ENCODE data around the gene DOCK2.
"Not testable (repeated sequence)": the region's sequence is repeated elsewhere in the genome, so short reads cannot be mapped to it uniquely, and the experiment has no call there.

The DOCK2 gene

GRCh38 chr5:169941542-169941941, 304.5 kb downstream of the DOCK2 start:
- peaks cover 43% of the 10 kb centered on the region for H3K4me1 Mint-ChIP-seq (ENCODE audit: low read depth)
- H3K27me3 Mint-ChIP-seq, result no peaks in the 10 kb centered on the region
- peaks cover 46% of the 10 kb centered on the region for H3K36me3 Mint-ChIP-seq (ENCODE audit: low read depth)
- H3K9me3 Mint-ChIP-seq, result no peaks in the 10 kb centered on the region
- no peak overlapping the region for H3K4me3 Mint-ChIP-seq
- intact Hi-C loops (cut with micrococcal nuclease), result no loop called here
- H3K27ac Mint-ChIP-seq, result no peak overlapping the region

GRCh38 chr5:169942181-169942580, 305.1 kb downstream of the DOCK2 start:
- no peaks in the 10 kb centered on the region for H3K9me3 Mint-ChIP-seq
- H3K27ac Mint-ChIP-seq, result no peak overlapping the region
- intact Hi-C loops (cut with micrococcal nuclease), result no loop called here
- peaks cover 52% of the 10 kb centered on the region for H3K36me3 Mint-ChIP-seq (ENCODE audit: low read depth)
- peaks cover 43% of the 10 kb centered on the region for H3K4me1 Mint-ChIP-seq (ENCODE audit: low read depth)
- H3K4me3 Mint-ChIP-seq, result no peak overlapping the region
- no peaks in the 10 kb centered on the region for H3K27me3 Mint-ChIP-seq

DNA sequence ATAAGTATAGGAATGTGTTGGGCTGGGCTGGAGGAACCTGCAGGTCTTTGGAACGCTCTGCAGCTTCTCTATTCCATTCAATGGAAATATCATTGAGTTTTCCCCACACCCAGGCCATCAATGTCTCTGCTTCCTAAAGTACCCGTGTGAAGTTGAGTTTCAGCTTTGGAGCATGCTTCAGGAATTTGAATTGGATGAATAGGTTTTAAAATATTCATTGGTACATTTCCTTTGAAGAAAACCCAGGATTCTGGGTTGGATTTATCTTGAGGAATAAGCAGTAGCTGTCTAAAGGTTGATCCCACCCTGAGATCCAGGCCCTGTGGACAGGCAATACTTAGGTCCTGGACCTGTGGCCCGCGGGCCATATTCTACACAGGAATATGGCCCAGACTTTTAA, 306.0 kb downstream of the DOCK2 start:
- Mint-ChIP-seq H3K9me3 (no peaks in the 10 kb centered on the region), H3K4me1 (ENCODE audit: low read depth) (peaks cover 43% of the 10 kb centered on the region), H3K27me3 (no peaks in the 10 kb centered on the region), H3K27ac (no peak overlapping the region), H3K36me3 (ENCODE audit: low read depth) (peaks cover 56% of the 10 kb centered on the region), H3K4me3 (no peak overlapping the region)
- intact Hi-C loops (cut with micrococcal nuclease), result no loop called here

- Mint-ChIP-seq H3K27me3 (no peaks in the 10 kb centered on the region), H3K36me3 (ENCODE audit: low read depth) (peaks cover 57% of the 10 kb centered on the region), H3K9me3 (no peaks in the 10 kb centered on the region), H3K4me1 (ENCODE audit: low read depth) (peaks cover 43% of the 10 kb centered on the region), H3K27ac (no peak overlapping the region), H3K4me3 (no peak overlapping the region)
- intact Hi-C loops (cut with micrococcal nuclease), result no loop called here
These were observed 307.0 kb downstream of the DOCK2 start for GRCh38 chr5:169944115-169944514.

DNA sequence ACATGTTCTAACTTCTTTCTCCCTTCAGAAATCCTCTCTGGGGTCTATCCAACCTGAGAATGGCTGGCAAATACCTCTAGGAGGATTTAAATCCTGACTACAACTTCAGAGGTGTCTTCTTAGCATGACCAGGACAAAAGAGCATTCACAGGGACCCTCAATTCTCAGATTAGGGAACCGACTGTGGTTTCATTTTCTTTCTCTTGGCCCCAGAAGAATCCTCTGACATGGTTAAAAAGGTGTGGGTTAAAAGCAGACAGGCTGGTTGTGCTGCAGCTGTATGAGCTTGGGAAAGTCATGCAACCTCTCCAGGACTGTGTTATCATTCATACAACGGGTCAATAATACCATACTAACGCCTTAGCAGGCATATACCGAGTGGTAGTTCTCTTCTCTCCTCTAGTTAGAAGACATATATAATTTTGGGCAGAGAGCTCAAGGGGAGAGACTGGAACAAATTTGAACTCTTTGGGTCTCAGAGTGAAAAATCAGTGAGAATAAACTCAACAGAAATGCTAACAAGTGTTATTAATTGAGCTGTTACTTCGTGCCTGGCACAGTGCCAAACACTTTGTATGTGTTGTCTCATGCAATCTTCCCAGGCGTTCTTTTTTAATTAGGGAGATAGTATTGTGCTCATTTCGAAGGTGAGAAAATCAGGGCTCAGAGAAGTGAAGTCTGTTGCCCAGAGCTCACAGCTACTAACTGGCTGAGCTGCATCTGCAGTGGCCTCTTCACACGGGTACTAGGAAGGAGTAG, 308.0 kb downstream of the DOCK2 start:
- peaks cover 64% of the 10 kb centered on the region for H3K36me3 Mint-ChIP-seq (ENCODE audit: low read depth)
- no peak overlapping the region for H3K27ac Mint-ChIP-seq
- no peaks in the 10 kb centered on the region for H3K9me3 Mint-ChIP-seq
- intact Hi-C loops (cut with micrococcal nuclease), result no loop called here
- no peak overlapping the region for H3K4me3 Mint-ChIP-seq
- no peaks in the 10 kb centered on the region for H3K27me3 Mint-ChIP-seq
- peaks cover 43% of the 10 kb centered on the region for H3K4me1 Mint-ChIP-seq (ENCODE audit: low read depth)

GRCh38 chr5:169945831-169946261, 308.8 kb downstream of the DOCK2 start:
- Mint-ChIP-seq H3K4me3 (no peak overlapping the region), H3K9me3 (no peaks in the 10 kb centered on the region), H3K36me3 (ENCODE audit: low read depth) (peaks cover 71% of the 10 kb centered on the region), H3K27ac (no peak overlapping the region), H3K4me1 (ENCODE audit: low read depth) (peaks cover 43% of the 10 kb centered on the region), H3K27me3 (no peaks in the 10 kb centered on the region)
- intact Hi-C loops (cut with micrococcal nuclease), result no loop called here

DNA sequence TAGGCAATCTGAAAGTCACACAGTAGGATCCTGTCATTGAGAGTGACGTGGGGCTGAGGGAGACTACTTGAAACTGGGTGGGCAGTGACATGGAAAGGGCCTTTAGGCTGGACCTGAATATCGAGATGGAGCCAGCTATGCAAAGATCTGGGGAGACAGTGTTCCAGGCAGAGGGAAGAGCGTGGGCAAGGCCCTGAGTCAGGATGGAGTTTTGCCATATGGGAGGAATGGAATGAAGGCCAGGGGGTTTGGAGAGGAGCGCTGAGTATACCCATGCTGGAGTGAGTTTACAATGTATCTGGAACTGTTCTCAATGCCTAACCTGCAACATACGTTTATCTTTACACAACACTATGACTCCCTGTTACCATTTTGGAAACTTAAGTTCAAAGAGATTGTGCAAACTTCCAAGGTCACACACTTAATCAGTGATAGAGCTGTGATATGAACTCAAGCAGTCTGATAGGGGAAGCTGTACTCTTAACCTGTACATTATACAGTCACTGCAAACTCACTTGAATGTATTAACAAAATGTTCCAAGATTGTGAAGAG, 309.7 kb downstream of the DOCK2 start:
- Mint-ChIP-seq H3K27ac (no peak overlapping the region), H3K27me3 (no peaks in the 10 kb centered on the region), H3K9me3 (no peaks in the 10 kb centered on the region), H3K36me3 (ENCODE audit: low read depth) (peaks cover 71% of the 10 kb centered on the region), H3K4me1 (ENCODE audit: low read depth) (peaks cover 37% of the 10 kb centered on the region), H3K4me3 (no peak overlapping the region)
- intact Hi-C loops (cut with micrococcal nuclease), result no loop called here

DNA sequence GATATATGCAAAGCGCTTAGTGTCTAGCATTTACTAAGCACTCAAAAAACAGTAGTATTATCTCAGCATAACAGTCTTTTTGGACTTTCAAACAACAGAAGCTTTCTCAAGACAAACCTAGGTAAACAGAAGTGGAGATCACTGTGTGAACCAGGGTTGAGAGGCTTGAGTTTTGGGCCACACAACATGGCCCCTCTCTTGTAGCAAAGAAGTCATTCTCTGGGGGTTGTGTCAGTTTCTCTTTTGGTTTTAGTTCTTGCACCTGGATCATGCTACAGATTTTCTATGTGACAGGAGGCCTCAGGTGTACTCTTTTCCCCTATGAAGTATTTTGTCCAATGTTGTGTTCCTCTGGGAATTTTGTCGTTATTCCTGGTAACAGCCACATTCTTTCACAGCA, 313.3 kb downstream of the DOCK2 start:
- intact Hi-C loops (cut with micrococcal nuclease), result no loop called here
- Mint-ChIP-seq H3K36me3 (ENCODE audit: low read depth) (peaks cover 71% of the 10 kb centered on the region), H3K4me1 (ENCODE audit: low read depth) (peaks cover 34% of the 10 kb centered on the region), H3K9me3 (no peaks in the 10 kb centered on the region), H3K4me3 (no peak overlapping the region), H3K27me3 (no peaks in the 10 kb centered on the region), H3K27ac (no peak overlapping the region)

GRCh38 chr5:169953196-169953595, 316.1 kb downstream of the DOCK2 start:
- H3K27me3 Mint-ChIP-seq; H3K9me3 Mint-ChIP-seq; H3K4me3 Mint-ChIP-seq; intact Hi-C loops (cut with micrococcal nuclease); H3K27ac Mint-ChIP-seq: not testable (repeated sequence)
- Mint-ChIP-seq H3K36me3 (ENCODE audit: low read depth) (peaks cover 46% of the 10 kb centered on the region), H3K4me1 (ENCODE audit: low read depth) (peaks cover 30% of the 10 kb centered on the region)

DNA sequence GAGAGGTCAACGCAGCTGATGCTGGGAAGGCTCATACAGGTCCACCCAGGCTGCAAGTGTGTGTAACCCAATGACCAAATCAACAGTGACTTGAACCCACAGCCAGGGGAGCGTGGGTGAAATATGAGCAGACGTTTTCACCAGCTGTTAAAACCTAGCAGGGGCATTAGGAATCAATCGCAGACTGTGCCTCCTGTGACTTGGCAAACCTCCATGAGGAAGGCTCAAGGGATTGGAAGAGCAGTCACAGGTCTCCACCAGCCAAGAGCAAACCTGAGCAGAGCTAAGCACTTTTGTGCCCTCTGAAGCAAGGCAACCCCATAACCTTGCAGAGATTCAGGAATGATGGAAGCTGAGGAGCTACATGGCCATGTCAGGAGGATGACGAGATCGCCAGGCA, 317.7 kb downstream of the DOCK2 start:
- peaks cover 37% of the 10 kb centered on the region for H3K4me1 Mint-ChIP-seq (ENCODE audit: low read depth)
- no peak overlapping the region for H3K27ac Mint-ChIP-seq
- H3K4me3 Mint-ChIP-seq, result no peak overlapping the region
- H3K9me3 Mint-ChIP-seq, result no peaks in the 10 kb centered on the region
- H3K36me3 Mint-ChIP-seq (ENCODE audit: low read depth), result peaks cover 30% of the 10 kb centered on the region
- no peaks in the 10 kb centered on the region for H3K27me3 Mint-ChIP-seq
- intact Hi-C loops (cut with micrococcal nuclease), result no loop called here

DNA sequence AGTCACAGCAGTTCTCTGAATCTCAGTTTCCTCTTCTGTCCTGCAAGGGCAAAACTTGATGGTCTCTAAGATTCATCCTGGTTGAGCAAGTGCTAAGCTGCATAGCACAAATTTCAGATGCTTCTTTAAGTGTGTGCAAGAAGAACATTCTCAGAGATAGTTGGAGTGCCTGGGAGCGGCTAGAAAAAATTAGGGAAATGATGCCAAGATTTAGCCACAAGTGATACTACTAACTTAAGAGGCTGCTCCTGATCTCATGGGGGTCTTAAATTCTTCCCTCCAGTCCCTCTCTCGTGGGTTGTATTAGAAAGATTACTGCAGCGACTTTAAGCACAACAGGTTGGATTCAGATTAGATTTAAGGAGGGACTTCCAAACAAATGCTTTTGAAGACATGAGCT, 319.1 kb downstream of the DOCK2 start:
- intact Hi-C loops (cut with micrococcal nuclease), result no loop called here
- H3K27ac Mint-ChIP-seq, result no peak overlapping the region
- no peak overlapping the region for H3K4me3 Mint-ChIP-seq
- H3K4me1 Mint-ChIP-seq (ENCODE audit: low read depth), result peaks cover 39% of the 10 kb centered on the region
- H3K27me3 Mint-ChIP-seq, result no peaks in the 10 kb centered on the region
- no peaks in the 10 kb centered on the region for H3K9me3 Mint-ChIP-seq
- peaks cover 17% of the 10 kb centered on the region for H3K36me3 Mint-ChIP-seq (ENCODE audit: low read depth)

- Mint-ChIP-seq H3K27me3 (no peaks in the 10 kb centered on the region), H3K4me1 (ENCODE audit: low read depth) (peaks cover 39% of the 10 kb centered on the region), H3K4me3 (no peak overlapping the region), H3K27ac (no peak overlapping the region), H3K9me3 (no peaks in the 10 kb centered on the region), H3K36me3 (ENCODE audit: low read depth) (peaks cover 12% of the 10 kb centered on the region)
- intact Hi-C loops (cut with micrococcal nuclease), result no loop called here
These were observed 319.7 kb downstream of the DOCK2 start for GRCh38 chr5:169956756-169957155.

GRCh38 chr5:169958278-169958677, 321.2 kb downstream of the DOCK2 start:
- Mint-ChIP-seq H3K4me1 (ENCODE audit: low read depth) (peaks cover 29% of the 10 kb centered on the region), H3K36me3 (ENCODE audit: low read depth) (peaks cover 22% of the 10 kb centered on the region)

GRCh38 chr5:169960659-169961058, 323.6 kb downstream of the DOCK2 start:
- intact Hi-C loops (cut with micrococcal nuclease), result no loop called here
- Mint-ChIP-seq H3K4me3 (no peak overlapping the region), H3K27me3 (no peaks in the 10 kb centered on the region), H3K27ac (no peak overlapping the region), H3K9me3 (no peaks in the 10 kb centered on the region), H3K4me1 (ENCODE audit: low read depth) (peaks cover 13% of the 10 kb centered on the region), H3K36me3 (ENCODE audit: low read depth) (peaks cover 27% of the 10 kb centered on the region)

More at GRCh38 chr5:169958278-169958677, 321.2 kb downstream of the DOCK2 start:
- Mint-ChIP-seq H3K27me3 (no peaks in the 10 kb centered on the region), H3K9me3 (no peaks in the 10 kb centered on the region), H3K4me3 (no peak overlapping the region), H3K27ac (no peak overlapping the region)
- intact Hi-C loops (cut with micrococcal nuclease), result no loop called here

DNA sequence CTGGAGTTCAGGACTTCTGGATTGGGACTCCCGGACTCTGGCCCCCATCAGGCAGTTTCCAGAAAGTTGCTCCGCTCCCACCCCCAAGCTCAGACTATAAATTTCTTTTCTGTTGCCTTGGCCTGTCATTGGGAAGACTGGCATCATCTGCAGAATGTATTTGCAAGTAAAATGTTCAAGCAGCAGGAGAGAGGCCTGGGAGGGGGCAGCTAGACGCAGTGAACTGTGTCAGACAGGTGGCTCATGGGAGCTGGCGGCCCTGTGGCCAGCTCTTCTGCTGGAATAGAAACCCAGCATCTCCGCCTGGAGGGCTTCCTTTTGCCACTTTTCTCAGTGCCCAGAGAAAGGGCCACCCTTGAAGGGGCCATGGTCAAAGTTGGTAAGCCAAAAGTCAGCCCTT, 327.2 kb downstream of the DOCK2 start:
- Mint-ChIP-seq H3K36me3 (ENCODE audit: low read depth) (peaks cover 48% of the 10 kb centered on the region), H3K27me3 (no peaks in the 10 kb centered on the region), H3K4me3 (no peak overlapping the region), H3K9me3 (no peaks in the 10 kb centered on the region), H3K27ac (no peak overlapping the region), H3K4me1 (ENCODE audit: low read depth) (peaks cover 30% of the 10 kb centered on the region)
- intact Hi-C loops (cut with micrococcal nuclease), result no loop called here

Data from dendritic cell treated with granulocyte-macrophage colony-stimulating factor and Interleukin-4, amounts not matched to agents 40 ng/mL and 50 ng/mL, for 4 days (primary cell).